K562 (cell line): Measurements from ENCODE around the gene USP24. TPM values are rescaled to one million over a fixed set of nuclear protein-coding genes. Genes with fewer than 3 reads are reported as not detected.

Source experiments
- ADNP ChIP-seq: fragments of 200-800 bp; sonication (Bioruptor generic); IDR thresholded peaks from 2 replicates; pipeline ENCODE4 v1.6.1; 2016; ENCODE audit warnings: missing genetic modification characterization, missing compliant biosample characterization
- CBFA2T2 ChIP-seq: fragments of 450-650 bp; conservative IDR thresholded peaks from 2 replicates; pipeline ENCODE4 v1.6.1; 2017; ENCODE audit warnings: mild to moderate bottlenecking
- SAFB2 ChIP-seq: fragments of 200-400 bp; formaldehyde crosslinking; IDR thresholded peaks from 2 replicates; pipeline ENCODE4 v1.6.1; 2018; ENCODE audit warnings: borderline replicate concordance, low read length, low read depth, moderate library complexity; ENCODE audit not compliant: severe bottlenecking
- SMAD1 ChIP-seq: fragments of 150-350 bp; IDR thresholded peaks from 2 replicates; pipeline ENCODE4 v1.6.1; 2014; ENCODE audit warnings: low read length, low read depth; ENCODE audit not compliant: partially characterized antibody
- ZNF239 ChIP-seq: fragments of 250-450 bp; sonication (Bioruptor Pico); IDR thresholded peaks from 2 replicates; pipeline ENCODE4 v1.4.0; 2020; ENCODE audit warnings: mild to moderate bottlenecking
- polyA plus RNA-seq, 8 experiments: library from polyadenylated mRNA; depleted of rRNA in 4 of 8; stranded (reverse) in 5 of 8; unstranded in 3 of 8; fragments of >200 nt; fragmentation: Nextera tagmentation in 2 of 8; fragmentation: Illumina TruSeq in 1 of 8; extraction: Ambion mirVana in 2 of 8; extraction: Trizol in 1 of 8; gene quantifications; 2 replicates each; pipeline versions ENCODE4 v1.2.1 to v1.2.3, GENCODE V29; 2011 to 2014; ENCODE audit warnings: inconsistent platforms in 1 of 8, missing spikeins in 1 of 8
- total RNA-seq, 7 experiments: library from RNA; depleted of rRNA in 6 of 7; stranded (reverse); fragments of >200 nt in 6 of 7; fragmentation: Illumina TruSeq in 2 of 7; extraction: Trizol in 2 of 7; gene quantifications; 2 replicates each; pipeline versions ENCODE4 v1.2.1 to v1.2.3, GENCODE V29; 2011 to 2021; ENCODE audit warnings: low replicate concordance in 1 of 7
- TF ChIP-seq, protein P1 (sequence below), 2 experiments: fragments of 450-650 bp; IDR thresholded peaks; 2 replicates each; pipeline ENCODE4 v1.6.1; 2018; ENCODE audit warnings: mild to moderate bottlenecking in 2 of 2, low read depth in 1 of 2; ENCODE audit not compliant: partially characterized antibody in 2 of 2
- TF ChIP-seq, protein P2 (sequence below), 3 experiments: fragments of 200-800 bp in 1 of 3; fragments of 250-450 bp in 1 of 3; fragments of 450-650 bp in 1 of 3; sonication (Bioruptor Pico) in 1 of 3; sonication (Bioruptor generic) in 1 of 3; formaldehyde crosslinking in 1 of 3; IDR thresholded peaks; 2 replicates each; pipeline versions ENCODE4 v1.6.1 to v1.8.0; 2016 to 2022; ENCODE audit warnings: mild to moderate bottlenecking in 2 of 3, missing genetic modification characterization in 2 of 3, missing compliant biosample characterization in 1 of 3, moderate library complexity in 1 of 3
- TF ChIP-seq, protein P3 (sequence below): fragments of 250-450 bp; sonication (Bioruptor Pico); IDR thresholded peaks from 2 replicates; pipeline ENCODE4 v1.8.0; 2021; ENCODE audit warnings: moderate library complexity, mild to moderate bottlenecking, inconsistent platforms

USP24 gene
- total and polyA plus RNA-seq, 9 of the 15 experiments (the other 6 are each of a cell fraction or from before 2014, with no cell fraction given) = 7.7 to 62.6 (median 36.8) TPM

DNA sequence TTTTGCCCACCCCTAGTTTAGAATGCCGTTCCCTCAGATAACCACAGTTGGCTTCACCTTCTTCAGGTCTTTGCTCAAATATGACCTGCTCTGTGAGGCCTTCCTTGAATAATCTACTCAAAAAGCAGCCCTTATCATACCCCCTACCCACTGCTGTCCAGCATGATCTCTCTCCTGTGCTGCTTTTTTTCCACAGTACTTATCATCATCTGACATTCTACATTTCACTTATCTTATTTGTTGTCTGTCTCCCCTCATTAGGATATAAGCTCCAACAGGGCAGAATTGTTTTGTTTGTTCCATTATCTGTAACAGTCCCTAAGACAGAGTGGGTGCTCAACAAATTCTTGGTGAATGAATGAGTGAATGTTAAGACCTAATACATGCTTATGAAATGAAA, 18.1 kb downstream of the USP24 start (continued):
- TF ChIP-seq, protein P1, sequence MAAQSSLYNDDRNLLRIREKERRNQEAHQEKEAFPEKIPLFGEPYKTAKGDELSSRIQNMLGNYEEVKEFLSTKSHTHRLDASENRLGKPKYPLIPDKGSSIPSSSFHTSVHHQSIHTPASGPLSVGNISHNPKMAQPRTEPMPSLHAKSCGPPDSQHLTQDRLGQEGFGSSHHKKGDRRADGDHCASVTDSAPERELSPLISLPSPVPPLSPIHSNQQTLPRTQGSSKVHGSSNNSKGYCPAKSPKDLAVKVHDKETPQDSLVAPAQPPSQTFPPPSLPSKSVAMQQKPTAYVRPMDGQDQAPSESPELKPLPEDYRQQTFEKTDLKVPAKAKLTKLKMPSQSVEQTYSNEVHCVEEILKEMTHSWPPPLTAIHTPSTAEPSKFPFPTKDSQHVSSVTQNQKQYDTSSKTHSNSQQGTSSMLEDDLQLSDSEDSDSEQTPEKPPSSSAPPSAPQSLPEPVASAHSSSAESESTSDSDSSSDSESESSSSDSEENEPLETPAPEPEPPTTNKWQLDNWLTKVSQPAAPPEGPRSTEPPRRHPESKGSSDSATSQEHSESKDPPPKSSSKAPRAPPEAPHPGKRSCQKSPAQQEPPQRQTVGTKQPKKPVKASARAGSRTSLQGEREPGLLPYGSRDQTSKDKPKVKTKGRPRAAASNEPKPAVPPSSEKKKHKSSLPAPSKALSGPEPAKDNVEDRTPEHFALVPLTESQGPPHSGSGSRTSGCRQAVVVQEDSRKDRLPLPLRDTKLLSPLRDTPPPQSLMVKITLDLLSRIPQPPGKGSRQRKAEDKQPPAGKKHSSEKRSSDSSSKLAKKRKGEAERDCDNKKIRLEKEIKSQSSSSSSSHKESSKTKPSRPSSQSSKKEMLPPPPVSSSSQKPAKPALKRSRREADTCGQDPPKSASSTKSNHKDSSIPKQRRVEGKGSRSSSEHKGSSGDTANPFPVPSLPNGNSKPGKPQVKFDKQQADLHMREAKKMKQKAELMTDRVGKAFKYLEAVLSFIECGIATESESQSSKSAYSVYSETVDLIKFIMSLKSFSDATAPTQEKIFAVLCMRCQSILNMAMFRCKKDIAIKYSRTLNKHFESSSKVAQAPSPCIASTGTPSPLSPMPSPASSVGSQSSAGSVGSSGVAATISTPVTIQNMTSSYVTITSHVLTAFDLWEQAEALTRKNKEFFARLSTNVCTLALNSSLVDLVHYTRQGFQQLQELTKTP (IDR thresholded peaks at IDR 0.05; ENCODE audit: low read depth in 1 of 2, partially characterized antibody in 2 of 2) = peak in 1 of 2 experiments; percentile 26
- TF ChIP-seq SAFB2 = no peak
- TF ChIP-seq SMAD1 = no peak
- peak; percentile 94 for TF ChIP-seq ZNF239
- TF ChIP-seq, protein P2, sequence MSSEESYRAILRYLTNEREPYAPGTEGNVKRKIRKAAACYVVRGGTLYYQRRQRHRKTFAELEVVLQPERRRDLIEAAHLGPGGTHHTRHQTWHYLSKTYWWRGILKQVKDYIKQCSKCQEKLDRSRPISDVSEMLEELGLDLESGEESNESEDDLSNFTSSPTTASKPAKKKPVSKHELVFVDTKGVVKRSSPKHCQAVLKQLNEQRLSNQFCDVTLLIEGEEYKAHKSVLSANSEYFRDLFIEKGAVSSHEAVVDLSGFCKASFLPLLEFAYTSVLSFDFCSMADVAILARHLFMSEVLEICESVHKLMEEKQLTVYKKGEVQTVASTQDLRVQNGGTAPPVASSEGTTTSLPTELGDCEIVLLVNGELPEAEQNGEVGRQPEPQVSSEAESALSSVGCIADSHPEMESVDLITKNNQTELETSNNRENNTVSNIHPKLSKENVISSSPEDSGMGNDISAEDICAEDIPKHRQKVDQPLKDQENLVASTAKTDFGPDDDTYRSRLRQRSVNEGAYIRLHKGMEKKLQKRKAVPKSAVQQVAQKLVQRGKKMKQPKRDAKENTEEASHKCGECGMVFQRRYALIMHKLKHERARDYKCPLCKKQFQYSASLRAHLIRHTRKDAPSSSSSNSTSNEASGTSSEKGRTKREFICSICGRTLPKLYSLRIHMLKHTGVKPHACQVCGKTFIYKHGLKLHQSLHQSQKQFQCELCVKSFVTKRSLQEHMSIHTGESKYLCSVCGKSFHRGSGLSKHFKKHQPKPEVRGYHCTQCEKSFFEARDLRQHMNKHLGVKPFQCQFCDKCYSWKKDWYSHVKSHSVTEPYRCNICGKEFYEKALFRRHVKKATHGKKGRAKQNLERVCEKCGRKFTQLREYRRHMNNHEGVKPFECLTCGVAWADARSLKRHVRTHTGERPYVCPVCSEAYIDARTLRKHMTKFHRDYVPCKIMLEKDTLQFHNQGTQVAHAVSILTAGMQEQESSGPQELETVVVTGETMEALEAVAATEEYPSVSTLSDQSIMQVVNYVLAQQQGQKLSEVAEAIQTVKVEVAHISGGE (CRISPR knock-in tag; IDR thresholded peaks at IDR 0.05) = peak in 1 of 3 experiments; percentile 48; a peak in 2 of 6 replicates
- TF ChIP-seq ADNP (tag) = no peak; the same call in 1 of the 2 replicates
- TF ChIP-seq CBFA2T2 = peak; percentile 89
- TF ChIP-seq, protein P3, sequence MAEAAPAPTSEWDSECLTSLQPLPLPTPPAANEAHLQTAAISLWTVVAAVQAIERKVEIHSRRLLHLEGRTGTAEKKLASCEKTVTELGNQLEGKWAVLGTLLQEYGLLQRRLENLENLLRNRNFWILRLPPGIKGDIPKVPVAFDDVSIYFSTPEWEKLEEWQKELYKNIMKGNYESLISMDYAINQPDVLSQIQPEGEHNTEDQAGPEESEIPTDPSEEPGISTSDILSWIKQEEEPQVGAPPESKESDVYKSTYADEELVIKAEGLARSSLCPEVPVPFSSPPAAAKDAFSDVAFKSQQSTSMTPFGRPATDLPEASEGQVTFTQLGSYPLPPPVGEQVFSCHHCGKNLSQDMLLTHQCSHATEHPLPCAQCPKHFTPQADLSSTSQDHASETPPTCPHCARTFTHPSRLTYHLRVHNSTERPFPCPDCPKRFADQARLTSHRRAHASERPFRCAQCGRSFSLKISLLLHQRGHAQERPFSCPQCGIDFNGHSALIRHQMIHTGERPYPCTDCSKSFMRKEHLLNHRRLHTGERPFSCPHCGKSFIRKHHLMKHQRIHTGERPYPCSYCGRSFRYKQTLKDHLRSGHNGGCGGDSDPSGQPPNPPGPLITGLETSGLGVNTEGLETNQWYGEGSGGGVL = no peak
